Measurements from ENCODE around the gene MIA2. TPM values are rescaled to one million over a fixed set of nuclear protein-coding genes. Genes with fewer than 3 reads are reported as not detected.

MIA2 gene
- total RNA-seq, 1 donor from 2014 or later, result 23.5 TPM

DNA sequence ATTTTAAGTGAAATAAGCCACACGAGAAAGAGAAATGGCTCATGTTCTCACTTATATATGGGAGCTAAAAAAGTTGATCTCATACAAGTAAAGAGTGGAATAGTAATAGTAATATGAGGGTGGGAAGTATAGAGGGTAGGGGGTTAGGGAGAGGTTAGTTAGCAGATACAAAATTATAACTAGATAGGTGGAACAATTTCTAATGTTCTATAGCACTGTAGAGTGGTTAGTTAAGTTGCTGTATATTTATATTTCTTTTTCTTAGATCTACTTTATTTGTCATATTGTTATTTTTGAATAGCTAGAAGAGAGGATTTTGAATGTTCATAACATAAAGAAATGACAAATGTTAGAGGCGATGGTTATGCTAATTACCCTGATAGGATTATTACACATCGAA is 74.1 kb downstream of the MIA2 start:
- TF ChIP-seq, protein P1, sequence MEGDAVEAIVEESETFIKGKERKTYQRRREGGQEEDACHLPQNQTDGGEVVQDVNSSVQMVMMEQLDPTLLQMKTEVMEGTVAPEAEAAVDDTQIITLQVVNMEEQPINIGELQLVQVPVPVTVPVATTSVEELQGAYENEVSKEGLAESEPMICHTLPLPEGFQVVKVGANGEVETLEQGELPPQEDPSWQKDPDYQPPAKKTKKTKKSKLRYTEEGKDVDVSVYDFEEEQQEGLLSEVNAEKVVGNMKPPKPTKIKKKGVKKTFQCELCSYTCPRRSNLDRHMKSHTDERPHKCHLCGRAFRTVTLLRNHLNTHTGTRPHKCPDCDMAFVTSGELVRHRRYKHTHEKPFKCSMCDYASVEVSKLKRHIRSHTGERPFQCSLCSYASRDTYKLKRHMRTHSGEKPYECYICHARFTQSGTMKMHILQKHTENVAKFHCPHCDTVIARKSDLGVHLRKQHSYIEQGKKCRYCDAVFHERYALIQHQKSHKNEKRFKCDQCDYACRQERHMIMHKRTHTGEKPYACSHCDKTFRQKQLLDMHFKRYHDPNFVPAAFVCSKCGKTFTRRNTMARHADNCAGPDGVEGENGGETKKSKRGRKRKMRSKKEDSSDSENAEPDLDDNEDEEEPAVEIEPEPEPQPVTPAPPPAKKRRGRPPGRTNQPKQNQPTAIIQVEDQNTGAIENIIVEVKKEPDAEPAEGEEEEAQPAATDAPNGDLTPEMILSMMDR (conservative IDR thresholded peaks at IDR 0.05), result no peak
- DNase-seq (ENCODE audit: extremely low spot score, unreplicated experiment), result no peak
- no peaks in the 10 kb centered on the region for H3K27me3 Mint-ChIP-seq
- H3K4me3 Mint-ChIP-seq, result no peak overlapping the region
- H3K27ac Mint-ChIP-seq, result no peak overlapping the region
- no peaks in the 10 kb centered on the region for H3K9me3 Mint-ChIP-seq
- H3K36me3 Mint-ChIP-seq, result peaks cover 25% of the 10 kb centered on the region
- no peaks in the 10 kb centered on the region for H3K4me1 Mint-ChIP-seq (ENCODE audit: unreplicated experiment)

DNA sequence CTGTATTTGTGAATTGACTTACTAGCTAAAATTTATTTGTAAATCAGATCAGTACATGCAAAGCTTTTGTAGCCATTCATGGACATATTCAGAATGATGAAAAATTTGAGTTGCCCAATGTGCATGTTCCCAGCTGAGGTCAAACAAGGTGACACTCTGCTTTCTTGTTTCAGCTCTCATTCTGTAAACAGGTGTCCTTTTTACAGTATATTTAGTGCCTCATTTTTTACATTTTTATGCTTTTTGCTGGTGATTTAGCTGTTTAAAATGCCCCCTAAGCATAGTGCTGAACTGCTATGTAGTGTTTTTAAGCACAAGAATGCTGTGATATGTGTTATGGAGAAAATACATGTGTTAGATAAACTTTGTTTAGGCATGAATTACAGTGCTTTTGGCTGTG is 76.3 kb downstream of the MIA2 start:
- no peaks in the 10 kb centered on the region for H3K4me1 Mint-ChIP-seq (ENCODE audit: unreplicated experiment)
- peaks cover 14% of the 10 kb centered on the region for H3K36me3 Mint-ChIP-seq
- TF ChIP-seq, protein P1 (conservative IDR thresholded peaks at IDR 0.05), result no peak
- H3K27ac Mint-ChIP-seq, result no peak overlapping the region
- no peak overlapping the region for H3K4me3 Mint-ChIP-seq
- H3K27me3 Mint-ChIP-seq, result no peaks in the 10 kb centered on the region
- no peak for DNase-seq (ENCODE audit: extremely low spot score, unreplicated experiment)
- no peaks in the 10 kb centered on the region for H3K9me3 Mint-ChIP-seq

DNA sequence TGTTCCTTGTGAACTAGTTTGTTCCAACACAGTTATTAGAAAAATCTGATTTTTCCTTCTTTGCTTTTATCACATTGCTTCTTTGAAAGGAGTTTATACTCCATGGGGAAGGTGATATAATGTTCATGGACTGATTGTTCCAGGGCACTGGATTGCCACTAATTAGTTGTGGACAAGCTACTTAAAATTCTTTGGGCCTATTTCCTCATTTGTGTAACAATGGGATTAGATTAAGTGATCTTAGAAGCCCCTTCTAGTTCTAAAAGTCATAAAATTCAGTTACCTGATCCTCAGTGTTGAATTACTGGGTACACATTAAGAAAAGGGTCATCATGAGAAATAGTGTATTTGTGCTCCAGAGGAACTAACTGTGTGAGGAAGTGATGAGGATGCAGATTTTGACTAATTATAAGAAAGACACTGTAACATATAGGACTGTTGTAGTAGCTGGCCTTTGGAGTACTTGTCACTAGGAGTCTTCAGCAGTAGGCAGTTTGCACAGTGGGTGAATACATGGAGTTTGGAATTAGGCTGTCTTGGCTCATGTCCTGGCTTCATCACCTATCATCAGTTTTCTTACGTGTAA is 82.2 kb downstream of the MIA2 start:
- Mint-ChIP-seq H3K9me3 (no peaks in the 10 kb centered on the region), H3K4me3 (no peak overlapping the region), H3K36me3 (peaks cover 27% of the 10 kb centered on the region), H3K27me3 (no peaks in the 10 kb centered on the region), H3K27ac (no peak overlapping the region), H3K4me1 (ENCODE audit: unreplicated experiment) (no peaks in the 10 kb centered on the region)
- TF ChIP-seq, protein P1 (conservative IDR thresholded peaks at IDR 0.05), result no peak
- no peak for DNase-seq (ENCODE audit: extremely low spot score, unreplicated experiment)

DNA sequence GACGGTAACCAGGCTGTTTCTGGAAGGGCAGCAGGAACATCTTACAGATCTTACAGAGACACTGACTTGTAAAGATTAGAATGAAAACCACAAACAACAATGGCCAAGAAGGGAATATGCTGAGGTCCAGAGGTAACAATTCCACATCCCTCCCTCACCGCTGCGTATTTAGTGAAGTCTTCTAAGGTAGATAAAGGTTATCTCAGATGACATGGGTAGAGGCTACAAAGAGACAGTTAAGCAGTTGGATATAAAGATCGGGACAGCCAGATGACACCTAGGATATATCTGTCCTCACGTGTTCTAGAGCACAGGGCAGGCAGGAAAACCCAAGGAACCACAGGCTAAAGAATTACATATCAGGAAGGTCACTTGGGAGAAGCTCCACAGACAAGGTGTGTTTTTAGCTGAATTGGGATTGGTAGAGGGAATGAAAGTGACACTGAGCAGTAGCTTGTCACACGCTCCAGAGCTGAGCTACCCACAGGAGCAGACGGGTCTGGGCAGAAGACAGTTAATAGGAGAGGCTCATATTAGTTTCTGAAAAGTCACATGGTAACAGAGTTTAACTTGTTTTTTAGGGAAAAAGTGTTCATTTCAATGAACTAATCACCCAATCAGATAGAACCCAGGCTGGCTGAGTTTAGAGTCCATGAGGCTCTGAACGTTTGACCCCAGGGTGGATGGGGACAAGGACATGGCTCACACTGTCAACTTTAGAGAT is 83.3 kb downstream of the MIA2 start:
- H3K9me3 Mint-ChIP-seq, result no peaks in the 10 kb centered on the region
- TF ChIP-seq, protein P1 (conservative IDR thresholded peaks at IDR 0.05), result no peak
- peaks cover 28% of the 10 kb centered on the region for H3K36me3 Mint-ChIP-seq
- no peaks in the 10 kb centered on the region for H3K27me3 Mint-ChIP-seq
- H3K27ac Mint-ChIP-seq, result no peak overlapping the region
- H3K4me1 Mint-ChIP-seq (ENCODE audit: unreplicated experiment), result no peaks in the 10 kb centered on the region
- no peak overlapping the region for H3K4me3 Mint-ChIP-seq
- DNase-seq (ENCODE audit: extremely low spot score, unreplicated experiment), result no peak

DNA sequence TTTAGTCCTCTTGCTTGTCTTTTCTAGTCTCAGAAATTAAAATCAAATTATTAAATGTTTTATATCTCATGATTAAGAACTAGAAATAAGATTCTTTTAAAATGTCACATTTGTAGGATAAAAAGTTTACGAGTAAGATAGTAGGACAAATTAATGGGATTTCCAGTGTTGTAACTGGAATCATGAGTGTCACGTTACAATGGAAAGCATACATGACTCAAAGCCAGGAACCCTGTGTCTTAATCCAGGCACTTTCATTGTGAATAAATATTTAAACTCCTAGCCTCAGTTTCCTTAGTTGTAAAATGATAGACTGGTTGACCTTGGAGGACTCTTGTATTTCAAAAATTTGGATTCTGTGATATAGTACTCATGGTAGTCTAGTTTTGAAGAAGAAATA is 84.9 kb downstream of the MIA2 start:
- Mint-ChIP-seq H3K27ac (no peak overlapping the region), H3K9me3 (no peaks in the 10 kb centered on the region)
- TF ChIP-seq, protein P1 (conservative IDR thresholded peaks at IDR 0.05), result no peak

More for the DNA sequence above, 84.9 kb downstream of the MIA2 start:
- DNase-seq (ENCODE audit: extremely low spot score, unreplicated experiment), result no peak
- Mint-ChIP-seq H3K4me3 (no peak overlapping the region), H3K36me3 (peaks cover 28% of the 10 kb centered on the region), H3K27me3 (no peaks in the 10 kb centered on the region), H3K4me1 (ENCODE audit: unreplicated experiment) (no peaks in the 10 kb centered on the region)

All from type B pancreatic cell (in vitro differentiated cells).